Mesothelial cell of epicardium (in vitro differentiated cells): Measurements from ENCODE around the gene FSD1L. TPM values are rescaled to one million over a fixed set of nuclear protein-coding genes. Genes with fewer than 3 reads are reported as not detected.

ENCODE experiments used
- DNase-seq, 2 experiments: peaks; one replicate each; pipeline ENCODE4 v3.0.0; 2021; ENCODE audit warnings: low spot score in 2 of 2; ENCODE audit not compliant: unreplicated experiment in 2 of 2
- H3K27ac Mint-ChIP-seq: 2 replicates; pipeline ENCODE4 v1.8.0; 2021; ENCODE audit warnings: mixed read lengths
- H3K27me3 Mint-ChIP-seq: 2 replicates; pipeline ENCODE4 v1.8.0; 2021; ENCODE audit warnings: low read depth, mixed read lengths
- H3K36me3 Mint-ChIP-seq: 2 replicates; pipeline ENCODE4 v1.8.0; 2021; ENCODE audit warnings: mixed read lengths
- H3K4me1 Mint-ChIP-seq: 2 replicates; pipeline ENCODE4 v1.8.0; 2021; ENCODE audit warnings: mixed read lengths
- H3K4me3 Mint-ChIP-seq: 2 replicates; pipeline ENCODE4 v1.8.0; 2021; ENCODE audit warnings: mild to moderate bottlenecking, moderate library complexity, mixed read lengths
- H3K9me3 Mint-ChIP-seq: 2 replicates; pipeline ENCODE4 v1.8.0; 2021; ENCODE audit warnings: mixed read lengths
- total RNA-seq: library from RNA; stranded (reverse); gene quantifications from 3 replicates; pipeline ENCODE4 v1.2.1, GENCODE V29; 2021
- TF ChIP-seq, protein P1 (sequence below): fragments of 200-600 bp; sonication (generic); IDR thresholded peaks from one replicate; pipeline ENCODE4 v1.5.0; 2021; ENCODE audit warnings: antibody characterized with exemption; ENCODE audit not compliant: unreplicated experiment

FSD1L gene
- total RNA-seq, 1 donor from 2014 or later: 11.0 TPM

DNA sequence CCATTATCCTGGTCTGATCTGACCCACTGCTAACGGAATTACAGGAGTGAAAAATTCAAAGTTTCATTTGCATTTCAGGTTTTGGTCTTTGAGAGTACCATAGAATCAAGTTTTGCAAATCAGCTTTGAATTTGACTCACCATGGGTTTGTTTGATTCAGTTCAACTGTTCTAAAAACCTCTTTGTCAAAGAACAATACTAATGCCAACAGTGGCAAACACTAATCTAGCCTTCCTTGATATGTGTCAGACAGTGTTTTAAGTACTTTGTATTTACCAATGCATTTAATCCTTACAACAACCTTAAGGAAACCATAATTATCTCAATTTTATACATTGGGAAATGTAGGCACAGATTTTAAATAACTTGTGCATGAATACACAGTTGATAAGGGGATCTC is 10.1 kb upstream of the FSD1L start:
- TF ChIP-seq, protein P1, sequence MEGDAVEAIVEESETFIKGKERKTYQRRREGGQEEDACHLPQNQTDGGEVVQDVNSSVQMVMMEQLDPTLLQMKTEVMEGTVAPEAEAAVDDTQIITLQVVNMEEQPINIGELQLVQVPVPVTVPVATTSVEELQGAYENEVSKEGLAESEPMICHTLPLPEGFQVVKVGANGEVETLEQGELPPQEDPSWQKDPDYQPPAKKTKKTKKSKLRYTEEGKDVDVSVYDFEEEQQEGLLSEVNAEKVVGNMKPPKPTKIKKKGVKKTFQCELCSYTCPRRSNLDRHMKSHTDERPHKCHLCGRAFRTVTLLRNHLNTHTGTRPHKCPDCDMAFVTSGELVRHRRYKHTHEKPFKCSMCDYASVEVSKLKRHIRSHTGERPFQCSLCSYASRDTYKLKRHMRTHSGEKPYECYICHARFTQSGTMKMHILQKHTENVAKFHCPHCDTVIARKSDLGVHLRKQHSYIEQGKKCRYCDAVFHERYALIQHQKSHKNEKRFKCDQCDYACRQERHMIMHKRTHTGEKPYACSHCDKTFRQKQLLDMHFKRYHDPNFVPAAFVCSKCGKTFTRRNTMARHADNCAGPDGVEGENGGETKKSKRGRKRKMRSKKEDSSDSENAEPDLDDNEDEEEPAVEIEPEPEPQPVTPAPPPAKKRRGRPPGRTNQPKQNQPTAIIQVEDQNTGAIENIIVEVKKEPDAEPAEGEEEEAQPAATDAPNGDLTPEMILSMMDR: no peak
- no peaks in the 10 kb centered on the region for H3K27me3 Mint-ChIP-seq
- DNase-seq: no peak
- H3K4me3 Mint-ChIP-seq: no peak overlapping the region
- peaks cover 6% of the 10 kb centered on the region for H3K9me3 Mint-ChIP-seq
- no peak overlapping the region for H3K27ac Mint-ChIP-seq
- H3K36me3 Mint-ChIP-seq: no peaks in the 10 kb centered on the region
- H3K4me1 Mint-ChIP-seq: peaks cover 11% of the 10 kb centered on the region

GRCh38 chr9:105438141-105438806 is 9.6 kb upstream of the FSD1L start:
- H3K9me3 Mint-ChIP-seq: peaks cover 6% of the 10 kb centered on the region
- H3K36me3 Mint-ChIP-seq: no peaks in the 10 kb centered on the region
- no peak for DNase-seq
- no peak overlapping the region for H3K27ac Mint-ChIP-seq
- H3K27me3 Mint-ChIP-seq: no peaks in the 10 kb centered on the region
- TF ChIP-seq, protein P1: no peak
- H3K4me3 Mint-ChIP-seq: no peak overlapping the region
- peaks cover 11% of the 10 kb centered on the region for H3K4me1 Mint-ChIP-seq

- Mint-ChIP-seq H3K9me3 (peaks cover 6% of the 10 kb centered on the region), H3K4me3 (no peak overlapping the region), H3K36me3 (no peaks in the 10 kb centered on the region), H3K27me3 (no peaks in the 10 kb centered on the region), H3K27ac (no peak overlapping the region), H3K4me1 (peaks cover 11% of the 10 kb centered on the region)
- DNase-seq: no peak
- TF ChIP-seq, protein P1: no peak
Measured at GRCh38 chr9:105439428-105439827, 8.4 kb upstream of the FSD1L start.

GRCh38 chr9:105441616-105442160 is 6.1 kb upstream of the FSD1L start:
- H3K27ac Mint-ChIP-seq: no peak overlapping the region
- TF ChIP-seq, protein P1: no peak
- no peaks in the 10 kb centered on the region for H3K36me3 Mint-ChIP-seq
- H3K4me3 Mint-ChIP-seq: no peak overlapping the region
- no peaks in the 10 kb centered on the region for H3K9me3 Mint-ChIP-seq
- no peaks in the 10 kb centered on the region for H3K27me3 Mint-ChIP-seq
- DNase-seq: no peak
- peaks cover 11% of the 10 kb centered on the region for H3K4me1 Mint-ChIP-seq

- H3K27ac Mint-ChIP-seq: no peak overlapping the region
- no peaks in the 10 kb centered on the region for H3K27me3 Mint-ChIP-seq
- DNase-seq: no peak
- peaks cover 12% of the 10 kb centered on the region for H3K4me1 Mint-ChIP-seq
- no peaks in the 10 kb centered on the region for H3K9me3 Mint-ChIP-seq
- H3K36me3 Mint-ChIP-seq: no peaks in the 10 kb centered on the region
- H3K4me3 Mint-ChIP-seq: no peak overlapping the region
- TF ChIP-seq, protein P1: no peak
Measured at GRCh38 chr9:105443121-105443520, 4.7 kb upstream of the FSD1L start.

- H3K4me3 Mint-ChIP-seq: no peak overlapping the region
- H3K4me1 Mint-ChIP-seq: peaks cover 13% of the 10 kb centered on the region
- H3K9me3 Mint-ChIP-seq: no peaks in the 10 kb centered on the region
- H3K27ac Mint-ChIP-seq: no peak overlapping the region
- no peaks in the 10 kb centered on the region for H3K36me3 Mint-ChIP-seq
- H3K27me3 Mint-ChIP-seq: no peaks in the 10 kb centered on the region
- TF ChIP-seq, protein P1: no peak
- no peak for DNase-seq
Measured at GRCh38 chr9:105444130-105444529, 3.7 kb upstream of the FSD1L start.
